HEK293 (cell line): ENCODE data around the gene KLC4.

Experiments used
- TRIM28 ChIP-seq: IDR thresholded peaks from 2 replicates; pipeline ENCODE4 v1.6.1; 2011; ENCODE audit warnings: low read length, control low read depth, borderline replicate concordance
- ZEB2 ChIP-seq: fragments of 450-650 bp; formaldehyde crosslinking; IDR thresholded peaks from 2 replicates; pipeline ENCODE4 v1.5.1; 2016; ENCODE audit warnings: missing biosample characterization, missing genetic modification characterization
- ZNF24 ChIP-seq: fragments of 450-650 bp; formaldehyde crosslinking; IDR thresholded peaks from 2 replicates; pipeline ENCODE4 v1.5.1; 2016; ENCODE audit warnings: missing biosample characterization, missing genetic modification characterization
- TF ChIP-seq, protein P1 (sequence below): fragments of 450-650 bp; formaldehyde crosslinking; IDR thresholded peaks from 2 replicates; pipeline ENCODE4 v1.5.1; 2016; ENCODE audit warnings: missing biosample characterization, missing genetic modification characterization

DNA sequence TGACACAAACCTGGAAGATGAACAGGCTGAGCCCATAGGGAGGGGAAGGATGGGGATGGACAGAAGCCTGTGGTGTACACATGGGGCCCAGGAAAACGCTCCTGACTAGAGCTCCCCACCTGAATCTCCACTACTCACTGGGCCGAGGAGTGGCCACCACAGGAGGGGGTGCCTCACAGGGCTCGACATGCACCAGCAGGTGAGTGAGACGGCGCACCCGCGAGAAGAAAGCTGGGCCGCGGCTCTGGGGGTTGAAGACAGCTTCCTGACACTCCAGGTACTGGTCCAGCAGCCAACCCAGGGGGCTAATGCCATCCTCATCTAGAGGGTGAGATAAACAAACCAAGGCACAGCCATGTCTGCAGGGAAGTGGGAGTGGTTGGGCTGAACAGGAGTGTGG, 16.1 kb upstream of the KLC4 start:
- no peak for TF ChIP-seq ZNF24 (tag by site-specific recombination)
- TF ChIP-seq TRIM28, result no peak
- TF ChIP-seq, protein P1, sequence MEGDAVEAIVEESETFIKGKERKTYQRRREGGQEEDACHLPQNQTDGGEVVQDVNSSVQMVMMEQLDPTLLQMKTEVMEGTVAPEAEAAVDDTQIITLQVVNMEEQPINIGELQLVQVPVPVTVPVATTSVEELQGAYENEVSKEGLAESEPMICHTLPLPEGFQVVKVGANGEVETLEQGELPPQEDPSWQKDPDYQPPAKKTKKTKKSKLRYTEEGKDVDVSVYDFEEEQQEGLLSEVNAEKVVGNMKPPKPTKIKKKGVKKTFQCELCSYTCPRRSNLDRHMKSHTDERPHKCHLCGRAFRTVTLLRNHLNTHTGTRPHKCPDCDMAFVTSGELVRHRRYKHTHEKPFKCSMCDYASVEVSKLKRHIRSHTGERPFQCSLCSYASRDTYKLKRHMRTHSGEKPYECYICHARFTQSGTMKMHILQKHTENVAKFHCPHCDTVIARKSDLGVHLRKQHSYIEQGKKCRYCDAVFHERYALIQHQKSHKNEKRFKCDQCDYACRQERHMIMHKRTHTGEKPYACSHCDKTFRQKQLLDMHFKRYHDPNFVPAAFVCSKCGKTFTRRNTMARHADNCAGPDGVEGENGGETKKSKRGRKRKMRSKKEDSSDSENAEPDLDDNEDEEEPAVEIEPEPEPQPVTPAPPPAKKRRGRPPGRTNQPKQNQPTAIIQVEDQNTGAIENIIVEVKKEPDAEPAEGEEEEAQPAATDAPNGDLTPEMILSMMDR (tag by site-specific recombination), result no peak
- no peak for TF ChIP-seq ZEB2 (tag by site-specific recombination)
